Naive thymus-derived CD8-positive, alpha-beta T cell (primary cell): ENCODE measurements around the gene FCN3. TPM values are rescaled to one million over a fixed set of nuclear protein-coding genes. Genes with fewer than 3 reads are reported as not detected.

Experiments used
- ATAC-seq, 2 donors: fragments of 150-1000 bp; cut with Tn5 transposase in 1 of 2; sonication (Bioruptor Pico), chemical (Tn5 transposase) in 1 of 2; 1 replicate in 1 of 2; 2 replicates in 1 of 2; pipeline ENCODE4 v1.10.0; 2021; ENCODE audit warnings: mild to moderate bottlenecking in 2 of 2, moderate library complexity in 2 of 2
- POLR2A ChIA-PET: fragments of 350-600 bp; sonication (Branson Sonifier 250); formaldehyde crosslinking; loops from one replicate; lab custom pipeline; 2021; ENCODE audit warnings: antibody characterized with exemption; lab: Charles Lee
- DNase-seq, 10 donors: peaks; one replicate each; pipeline versions ENCODE4 v3.0.0 to v3.0.0-alpha.2; 2020 to 2022
- H3K27ac Mint-ChIP-seq, 10 donors: one replicate each; pipeline ENCODE4 v1.8.0; 2020 to 2022; ENCODE audit warnings: mild to moderate bottlenecking in 10 of 10, mixed read lengths in 10 of 10, moderate library complexity in 4 of 10, inconsistent platforms in 1 of 10
- H3K27me3 Mint-ChIP-seq, 5 donors: one replicate each; pipeline ENCODE4 v1.8.0; 2021 to 2022; ENCODE audit warnings: mixed read lengths in 5 of 5
- H3K36me3 Mint-ChIP-seq, 3 donors: one replicate each; pipeline ENCODE4 v1.8.0; 2020 to 2022; ENCODE audit warnings: mixed read lengths in 3 of 3, mild to moderate bottlenecking in 2 of 3, inconsistent platforms in 1 of 3
- H3K4me1 Mint-ChIP-seq, 4 donors: one replicate each; pipeline ENCODE4 v1.8.0; 2021 to 2022; ENCODE audit warnings: mixed read lengths in 4 of 4
- H3K4me3 Mint-ChIP-seq, 10 donors: one replicate each; pipeline ENCODE4 v1.8.0; 2020 to 2022; ENCODE audit warnings: mild to moderate bottlenecking in 10 of 10, mixed read lengths in 10 of 10, moderate library complexity in 6 of 10, inconsistent platforms in 1 of 10
- H3K9me3 Mint-ChIP-seq, 9 donors: one replicate each; pipeline ENCODE4 v1.8.0; 2020 to 2022; ENCODE audit warnings: mixed read lengths in 9 of 9, mild to moderate bottlenecking in 3 of 9, inconsistent platforms in 1 of 9, moderate library complexity in 1 of 9
- polyA plus RNA-seq, 3 donors: library from polyadenylated mRNA; unstranded; fragments of 300-500 nt; fragmentation: Illumina TruSeq; gene quantifications; one replicate each; pipeline ENCODE4 v1.2.3, GENCODE V29; 2021
- total RNA-seq, 8 experiments: library from RNA in 2 of 8; stranded (reverse) in 2 of 8; gene quantifications; one replicate each; pipeline ENCODE4 v1.2.3 and lab custom pipeline; 2021 to 2026

Gene FCN3
- total and polyA plus RNA-seq, 5 experiments from 2014 or later = not detected

DNA sequence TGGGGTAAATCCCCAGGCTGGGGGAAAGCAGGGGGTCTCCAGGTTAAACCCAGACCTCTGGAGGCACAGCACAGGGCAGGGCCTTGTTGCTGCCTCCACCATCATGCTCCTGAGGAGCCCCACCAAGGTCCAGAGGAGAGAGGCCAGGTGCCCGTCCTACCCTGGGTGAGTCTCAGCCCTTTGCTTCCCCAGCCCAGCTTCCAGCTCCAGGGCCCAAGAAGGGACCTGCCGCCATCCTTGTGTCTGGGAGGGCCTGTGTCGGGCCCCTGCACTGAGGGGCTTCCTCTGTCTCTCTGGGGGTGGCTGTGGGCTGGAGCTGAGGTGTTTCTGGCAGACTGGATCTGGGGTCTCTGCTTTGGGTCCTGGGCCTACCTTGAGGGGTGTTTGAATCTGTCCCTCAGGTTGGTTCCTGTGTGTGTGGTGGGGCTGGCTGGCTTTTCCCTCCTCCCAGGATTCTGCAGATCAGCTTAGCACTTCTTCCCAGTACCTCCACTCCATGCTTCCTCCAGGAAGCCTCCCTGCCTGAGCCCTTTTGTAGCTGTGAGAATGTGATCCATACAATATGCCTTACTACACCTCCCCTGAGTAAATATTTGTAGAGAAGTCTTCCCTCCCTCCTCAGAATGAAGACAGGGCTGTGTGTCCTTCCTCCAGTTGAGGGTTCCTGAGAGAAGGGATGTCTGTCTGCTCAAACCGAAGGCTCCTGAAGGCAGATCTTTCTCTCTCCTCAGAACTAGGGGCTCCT is 24.0 kb upstream of the FCN3 start:
- POLR2A ChIA-PET = interaction anchor here (0.6 to 6.3 kb wide), 5 partner anchors 13 to 264 kb away, joined by 3 to 65 read pairs (median 3); no protein-coding TSS in a partner anchor
- no peak for DNase-seq
- no peak for ATAC-seq
- H3K4me1 Mint-ChIP-seq = peaks cover 17 to 40% (median 30%) of the 10 kb centered on the region in 4 donors
- peak overlapping the region in 8 of 10 donors; percentile 36 to 86 (median 64) for H3K27ac Mint-ChIP-seq
- no peak overlapping the region for H3K4me3 Mint-ChIP-seq
- no peaks in the 10 kb centered on the region for H3K27me3 Mint-ChIP-seq
- no peaks in the 10 kb centered on the region for H3K36me3 Mint-ChIP-seq
- H3K9me3 Mint-ChIP-seq = no peaks in the 10 kb centered on the region

DNA sequence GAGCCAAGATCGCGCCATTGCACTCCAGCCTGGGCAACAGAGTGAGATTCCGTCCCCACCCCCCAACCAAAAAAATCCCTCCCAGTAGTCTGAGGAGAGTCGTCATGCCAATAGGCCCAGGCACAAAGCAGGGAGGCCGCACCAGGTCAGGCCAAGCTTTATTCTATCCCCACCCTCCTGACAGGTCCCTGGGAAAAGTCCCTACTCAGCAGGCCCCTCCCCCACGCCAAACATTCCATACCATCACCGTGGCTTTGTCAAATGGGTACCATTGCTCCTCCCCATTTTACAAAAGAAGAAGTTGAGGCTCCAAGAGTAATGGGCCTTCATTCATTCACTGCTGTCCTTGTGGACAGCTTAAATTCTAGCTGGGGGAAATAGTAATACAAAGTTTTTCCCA is 23.1 kb upstream of the FCN3 start:
- Mint-ChIP-seq H3K4me1 (peaks cover 11 to 36% (median 22%) of the 10 kb centered on the region in 4 donors), H3K4me3 (no peak overlapping the region), H3K27ac (peak overlapping the region in 1 of 10 donors; percentile 1), H3K27me3 (no peaks in the 10 kb centered on the region), H3K36me3 (no peaks in the 10 kb centered on the region), H3K9me3 (no peaks in the 10 kb centered on the region)
- DNase-seq (no peak), ATAC-seq (no peak)
- POLR2A ChIA-PET = interaction anchor here (2.5 to 6.3 kb wide), 2 partner anchors 18 to 99 kb away, joined by 9 to 65 read pairs; no protein-coding TSS in a partner anchor

DNA sequence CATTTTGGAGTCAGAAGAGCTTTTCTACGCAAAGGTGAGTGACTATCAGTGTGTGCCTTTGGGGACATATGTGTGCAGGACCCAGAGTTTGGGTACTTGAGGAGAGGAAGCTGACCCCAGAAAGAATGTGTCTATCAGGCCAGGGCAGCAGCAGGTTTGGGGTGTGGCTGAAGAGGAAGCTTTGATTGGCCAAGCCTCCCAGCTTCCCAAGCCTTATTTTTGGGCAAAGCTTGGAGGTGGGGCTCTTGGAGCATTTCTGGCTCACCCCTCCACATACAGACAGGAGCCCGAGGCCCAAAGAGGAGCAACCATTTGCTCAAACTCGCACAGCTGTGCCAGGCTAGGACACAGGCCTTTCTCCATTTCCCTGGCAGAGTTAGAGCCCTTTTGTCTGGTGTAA is 22.5 kb upstream of the FCN3 start:
- H3K36me3 Mint-ChIP-seq = no peaks in the 10 kb centered on the region
- no peak overlapping the region for H3K4me3 Mint-ChIP-seq
- no peak overlapping the region for H3K27ac Mint-ChIP-seq
- H3K9me3 Mint-ChIP-seq = no peaks in the 10 kb centered on the region
- H3K4me1 Mint-ChIP-seq = peaks cover 13 to 34% (median 20%) of the 10 kb centered on the region in 4 donors
- POLR2A ChIA-PET = interaction anchor here (0.5 to 6.3 kb wide), 3 partner anchors 18 to 242 kb away, joined by 5 to 65 read pairs (median 9); no protein-coding TSS in a partner anchor
- DNase-seq = no peak
- H3K27me3 Mint-ChIP-seq = peaks cover 0 to 2% (median 0%) of the 10 kb centered on the region in 5 donors
- no peak for ATAC-seq

DNA sequence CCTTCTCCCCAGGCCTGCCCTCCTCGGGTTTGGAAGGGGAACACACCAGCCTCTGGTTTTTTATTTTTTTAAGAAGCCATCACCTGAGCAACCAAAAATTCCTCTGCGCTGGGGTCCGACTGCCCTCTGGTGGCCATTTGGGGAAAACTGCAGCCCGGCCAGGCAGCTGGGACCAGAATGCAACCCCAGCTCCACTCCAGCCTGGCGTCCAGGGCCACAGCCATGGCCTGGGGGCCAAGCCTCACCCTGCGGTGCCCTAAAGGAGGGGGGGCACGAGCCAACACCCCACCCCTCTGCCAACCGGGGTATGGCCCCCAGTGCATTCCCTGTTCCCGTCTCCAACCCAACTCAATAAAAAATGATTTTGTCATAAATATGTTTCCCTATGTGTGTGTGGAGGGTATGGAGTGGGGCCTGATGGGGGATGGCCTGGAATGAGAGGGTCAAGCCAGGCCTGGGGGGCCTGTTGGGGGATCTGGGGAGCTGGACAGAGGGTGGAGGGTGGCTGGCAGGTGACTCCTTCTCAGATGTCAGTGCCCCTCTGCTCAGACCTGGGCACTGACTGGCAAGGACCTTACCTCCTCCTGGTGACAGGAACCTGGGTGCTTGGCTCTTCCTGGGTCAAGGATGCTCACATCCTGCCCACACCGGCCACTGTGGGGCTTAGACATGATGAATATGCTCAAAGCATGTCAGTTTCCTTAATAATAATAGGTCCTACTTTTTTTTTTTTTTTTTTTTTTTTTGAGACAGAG is 21.0 kb upstream of the FCN3 start:
- no peaks in the 10 kb centered on the region for H3K36me3 Mint-ChIP-seq
- ATAC-seq (peak; percentile 40 to 50), DNase-seq (peak; percentile 70 to 87 (median 82))
- H3K27ac Mint-ChIP-seq = peak overlapping the region in 6 of 10 donors; percentile 37 to 80 (median 55)
- H3K27me3 Mint-ChIP-seq = peaks cover 0 to 3% (median 0%) of the 10 kb centered on the region in 5 donors
- POLR2A ChIA-PET = interaction anchor here (0.6 to 6.3 kb wide), 6 partner anchors 9 to 267 kb away, joined by 3 to 65 read pairs (median 4); no protein-coding TSS in a partner anchor
- H3K4me1 Mint-ChIP-seq = peaks cover 17 to 35% (median 21%) of the 10 kb centered on the region in 4 donors
- H3K9me3 Mint-ChIP-seq = no peaks in the 10 kb centered on the region
- peak overlapping the region in 4 of 10 donors; percentile 2 to 52 (median 32) for H3K4me3 Mint-ChIP-seq

DNA sequence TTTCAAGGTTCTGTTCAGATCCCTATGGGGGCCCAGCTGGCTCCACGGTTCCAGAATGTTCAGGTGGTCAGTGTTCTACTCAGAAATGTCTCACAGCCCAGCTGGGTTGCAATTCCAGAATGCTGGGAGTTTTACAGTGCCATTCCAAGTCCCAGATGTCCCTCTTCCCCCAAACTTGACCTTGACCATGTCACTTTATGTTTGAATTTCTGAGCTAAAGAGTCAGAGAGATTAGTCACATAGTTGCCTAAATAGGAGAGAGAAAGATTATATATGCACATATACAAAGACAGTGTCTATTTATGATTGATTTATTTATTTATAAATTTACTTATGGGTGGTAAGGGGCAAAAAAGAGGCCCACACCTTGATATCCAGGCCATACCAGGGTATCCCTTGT is 20.3 kb upstream of the FCN3 start:
- H3K36me3 Mint-ChIP-seq = no peaks in the 10 kb centered on the region
- peaks cover 14 to 31% (median 19%) of the 10 kb centered on the region in 4 donors for H3K4me1 Mint-ChIP-seq
- H3K27me3 Mint-ChIP-seq = peaks cover 0 to 3% (median 0%) of the 10 kb centered on the region in 5 donors
- POLR2A ChIA-PET = interaction anchor here (0.5 to 6.3 kb wide), 6 partner anchors 32 to 268 kb away, joined by 3 to 65 read pairs (median 3); partner anchors contain the start of gene AHDC1
- ATAC-seq = no peak
- DNase-seq = no peak
- H3K4me3 Mint-ChIP-seq = peak overlapping the region in 6 of 10 donors; percentile 19 to 63 (median 42)
- peak overlapping the region in 5 of 10 donors; percentile 66 to 82 (median 80) for H3K27ac Mint-ChIP-seq
- H3K9me3 Mint-ChIP-seq = no peaks in the 10 kb centered on the region

DNA sequence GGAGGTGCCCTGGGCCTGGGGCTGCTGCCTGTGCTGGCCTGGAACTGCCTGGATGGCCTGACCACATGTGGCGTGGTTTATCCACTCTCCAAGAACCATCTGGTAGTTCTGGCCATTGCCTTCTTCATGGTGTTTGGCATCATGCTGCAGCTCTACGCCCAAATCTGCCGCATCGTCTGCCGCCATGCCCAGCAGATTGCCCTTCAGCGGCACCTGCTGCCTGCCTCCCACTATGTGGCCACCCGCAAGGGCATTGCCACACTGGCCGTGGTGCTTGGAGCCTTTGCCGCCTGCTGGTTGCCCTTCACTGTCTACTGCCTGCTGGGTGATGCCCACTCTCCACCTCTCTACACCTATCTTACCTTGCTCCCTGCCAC is 19.6 kb upstream of the FCN3 start:
- POLR2A ChIA-PET = interaction anchor here (0.9 to 6.3 kb wide), 4 partner anchors 31 to 210 kb away, joined by 3 to 65 read pairs (median 3); partner anchors contain the start of gene AHDC1
- Mint-ChIP-seq H3K27me3 (peaks cover 0 to 3% (median 0%) of the 10 kb centered on the region in 5 donors), H3K36me3 (no peaks in the 10 kb centered on the region), H3K4me3 (peak overlapping the region in 9 of 10 donors; percentile 3 to 70 (median 38)), H3K4me1 (peaks cover 14 to 29% (median 19%) of the 10 kb centered on the region in 4 donors), H3K27ac (peak overlapping the region in 6 of 10 donors; percentile 3 to 81 (median 72)), H3K9me3 (no peaks in the 10 kb centered on the region)
- ATAC-seq (no peak), DNase-seq (no peak)

DNA sequence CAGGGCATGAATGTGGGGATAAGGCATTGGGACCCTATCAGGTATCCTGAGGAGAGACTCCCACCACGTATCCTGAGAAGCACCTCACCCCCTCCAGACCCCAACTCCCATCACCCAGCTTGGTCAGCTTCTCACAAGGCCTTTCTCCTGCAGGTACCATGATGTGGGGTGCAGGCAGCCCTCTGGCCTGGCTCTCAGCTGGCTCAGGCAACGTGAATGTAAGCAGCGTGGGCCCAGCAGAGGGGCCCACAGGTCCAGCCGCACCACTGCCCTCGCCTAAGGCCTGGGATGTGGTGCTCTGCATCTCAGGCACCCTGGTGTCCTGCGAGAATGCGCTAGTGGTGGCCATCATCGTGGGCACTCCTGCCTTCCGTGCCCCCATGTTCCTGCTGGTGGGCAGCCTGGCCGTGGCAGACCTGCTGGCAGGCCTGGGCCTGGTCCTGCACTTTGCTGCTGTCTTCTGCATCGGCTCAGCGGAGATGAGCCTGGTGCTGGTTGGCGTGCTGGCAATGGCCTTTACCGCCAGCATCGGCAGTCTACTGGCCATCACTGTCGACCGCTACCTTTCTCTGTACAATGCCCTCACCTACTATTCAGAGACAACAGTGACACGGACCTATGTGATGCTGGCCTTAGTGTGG is 19.1 kb upstream of the FCN3 start:
- Mint-ChIP-seq H3K27me3 (peaks cover 0 to 3% (median 2%) of the 10 kb centered on the region in 5 donors), H3K27ac (peak overlapping the region in 3 of 10 donors; percentile 56 to 80 (median 59)), H3K4me3 (peak overlapping the region in 8 of 10 donors; percentile 18 to 85 (median 47))

DNA sequence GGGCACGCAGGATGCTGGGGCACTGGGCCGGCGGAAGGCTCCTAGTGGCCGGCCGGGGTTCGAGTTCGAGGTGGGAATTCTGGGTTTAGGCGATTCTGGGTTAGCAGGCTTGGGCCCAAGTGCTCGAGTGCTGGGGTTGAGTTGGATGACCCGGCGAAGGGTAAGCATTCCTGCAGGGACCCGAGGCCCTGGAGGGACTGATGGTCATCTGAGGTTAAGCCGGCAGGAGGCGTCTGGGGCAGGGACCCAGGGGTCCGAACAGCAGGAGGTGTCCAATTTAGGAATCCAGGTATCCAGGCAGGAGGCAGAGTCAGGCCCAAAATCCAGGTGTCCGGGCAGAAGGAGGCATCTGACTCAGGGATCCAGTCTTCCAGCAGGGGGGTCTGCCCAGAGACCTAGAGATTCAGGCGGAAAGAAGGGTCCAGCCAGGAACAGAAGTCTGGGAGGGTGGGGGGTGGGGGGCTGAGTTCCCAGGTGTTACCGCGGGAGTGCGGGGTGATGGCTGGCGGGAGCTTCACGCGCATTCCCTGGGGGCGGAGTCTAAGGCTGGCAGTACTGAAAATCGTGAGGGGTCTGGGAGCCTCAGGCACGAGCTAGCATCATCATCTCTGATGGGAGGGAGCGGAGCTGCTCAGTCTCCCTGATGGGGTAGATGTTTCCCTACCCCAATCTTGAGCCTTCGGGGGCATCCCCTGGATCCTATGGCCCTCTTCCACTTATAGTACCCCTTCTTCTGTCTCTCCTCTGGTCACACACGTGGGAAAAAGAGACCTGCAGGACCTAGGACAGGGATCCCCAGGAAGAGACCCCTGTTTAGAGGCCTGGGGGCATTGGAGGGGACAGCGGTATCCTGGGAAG is 18.4 kb upstream of the FCN3 start:
- DNase-seq (no peak), ATAC-seq (no peak)
- peaks cover 18 to 30% (median 23%) of the 10 kb centered on the region in 4 donors for H3K4me1 Mint-ChIP-seq
- peak overlapping the region in 5 of 10 donors; percentile 50 to 92 (median 68) for H3K27ac Mint-ChIP-seq
- POLR2A ChIA-PET = interaction anchor here (0.7 to 6.3 kb wide), 3 partner anchors 92 to 270 kb away, joined by 3 to 65 read pairs (median 4); no protein-coding TSS in a partner anchor
- H3K4me3 Mint-ChIP-seq = peak overlapping the region; percentile 49 to 85 (median 64)
- H3K27me3 Mint-ChIP-seq = peaks cover 0 to 7% (median 3%) of the 10 kb centered on the region in 5 donors
- H3K36me3 Mint-ChIP-seq = no peaks in the 10 kb centered on the region
- H3K9me3 Mint-ChIP-seq = no peaks in the 10 kb centered on the region

More for the DNA sequence above, 19.1 kb upstream of the FCN3 start:
- no peaks in the 10 kb centered on the region for H3K36me3 Mint-ChIP-seq
- peaks cover 14 to 28% (median 20%) of the 10 kb centered on the region in 4 donors for H3K4me1 Mint-ChIP-seq
- POLR2A ChIA-PET = interaction anchor here (1.3 to 6.3 kb wide), 3 partner anchors 31 to 269 kb away, joined by 3 to 65 read pairs (median 4); no protein-coding TSS in a partner anchor
- DNase-seq (no peak), ATAC-seq (no peak)
- no peaks in the 10 kb centered on the region for H3K9me3 Mint-ChIP-seq

DNA sequence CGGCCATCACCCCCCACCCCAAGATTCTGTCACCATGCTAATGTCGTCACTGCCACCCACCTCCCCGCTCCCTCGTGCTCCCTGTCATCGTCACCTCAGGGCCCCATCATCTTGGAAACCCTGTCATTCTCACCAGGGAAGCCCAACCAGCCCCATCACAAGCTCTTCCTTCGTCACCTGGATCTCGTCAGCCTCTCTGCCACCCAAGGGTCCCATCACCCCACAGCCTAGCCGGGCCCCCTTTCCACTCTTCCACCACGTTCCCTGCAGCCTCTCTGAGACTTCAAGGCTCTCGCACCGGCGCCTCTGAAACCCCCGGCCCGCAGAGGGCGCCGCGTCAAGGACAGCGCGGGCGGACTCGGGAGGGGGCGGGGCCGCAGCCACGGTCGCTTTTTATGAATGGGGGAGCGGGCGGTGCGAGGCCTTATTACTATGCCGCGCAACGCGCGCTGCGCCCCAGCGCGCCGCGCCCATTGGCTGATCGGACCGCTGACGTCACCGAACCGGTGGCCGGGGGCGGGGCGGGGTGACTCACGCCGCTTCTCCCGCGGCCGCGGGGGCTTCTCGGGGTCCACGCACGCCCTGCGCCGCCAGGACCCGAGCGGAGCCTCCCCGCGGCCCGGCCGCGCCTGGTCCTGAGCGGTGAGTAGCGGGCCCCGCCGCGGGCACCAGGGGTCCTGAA is 17.6 kb upstream of the FCN3 start, which contains the start of gene GPR3:
TSS of gene GPR3 (plus strand) at position 527 of the 682 bp plus-strand sequence. CDS start 1,177 bp downstream, outside the sequence.
- POLR2A ChIA-PET = interaction anchor here (0.7 to 1.3 kb wide), 4 partner anchors 57 to 271 kb away, joined by 3 to 4 read pairs (median 3); no protein-coding TSS in a partner anchor
- H3K4me3 Mint-ChIP-seq = peak within 1 kb of the TSS; percentile 77 to 94 (median 88)

DNA sequence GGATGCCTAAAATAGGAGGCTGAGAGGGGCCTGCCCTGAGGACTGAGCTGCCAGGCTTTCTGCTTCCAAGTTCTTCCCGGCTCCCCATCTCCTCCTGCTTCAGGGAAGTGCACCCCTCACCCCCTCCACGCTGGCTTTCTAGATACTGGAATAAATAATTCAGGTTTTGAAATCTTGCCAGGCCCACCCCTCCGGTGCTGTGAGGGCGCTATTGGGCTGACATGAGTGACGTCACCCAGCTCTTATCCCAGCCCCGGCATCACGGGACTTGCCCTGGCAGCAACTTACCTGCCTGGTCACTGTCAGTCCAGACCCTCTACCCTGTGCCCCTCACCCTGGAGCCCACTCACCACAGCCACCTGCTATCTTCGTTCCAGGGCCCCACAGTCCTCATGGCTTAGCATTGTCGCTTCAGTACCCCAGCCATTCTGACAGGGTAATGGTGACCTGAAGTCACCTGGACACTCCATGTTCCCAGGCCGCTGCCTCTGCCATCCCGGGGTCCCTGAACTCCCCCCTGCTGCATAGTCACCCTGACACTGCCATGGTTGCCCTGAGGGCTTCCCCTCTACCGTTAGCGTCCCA is 17.0 kb upstream of the FCN3 start:
- ATAC-seq (no peak), DNase-seq (peak in 3 of 10 donors; percentile 21 to 28 (median 26))
- Mint-ChIP-seq H3K4me1 (peaks cover 18 to 30% (median 23%) of the 10 kb centered on the region in 4 donors), H3K36me3 (no peaks in the 10 kb centered on the region), H3K4me3 (peak overlapping the region; percentile 77 to 94 (median 88)), H3K27ac (peak overlapping the region in 9 of 10 donors; percentile 19 to 95 (median 89)), H3K9me3 (no peaks in the 10 kb centered on the region), H3K27me3 (peaks cover 0 to 7% (median 3%) of the 10 kb centered on the region in 5 donors)
- POLR2A ChIA-PET = interaction anchor here (0.5 to 1.2 kb wide), 6 partner anchors 37 to 253 kb away, joined by 3 read pairs; no protein-coding TSS in a partner anchor

More for the DNA sequence above, 17.6 kb upstream of the FCN3 start, which contains the start of gene GPR3:
- Mint-ChIP-seq H3K4me1 (peaks cover 18 to 30% (median 23%) of the 10 kb centered on the region in 4 donors), H3K9me3 (no peaks in the 10 kb centered on the region), H3K27ac (peak within 1 kb of the TSS in 9 of 10 donors; percentile 53 to 95 (median 89)), H3K36me3 (no peaks in the 10 kb centered on the region), H3K27me3 (peaks cover 0 to 7% (median 3%) of the 10 kb centered on the region in 5 donors)
- ATAC-seq (peak; percentile 89 to 92), DNase-seq (peak; percentile 77 to 95 (median 90))
